Stimulated activated CD8-positive, alpha-beta memory T cell treated with anti-CD3 and anti-CD28 coated beads, Interleukin-7, amount 100 ng/mL, for 4 hours (primary cell): ENCODE results near the gene LIN52.
"Not testable (repeated sequence)": the region's sequence is repeated elsewhere in the genome, so short reads cannot be mapped to it uniquely, and the experiment has no call there.

Experiments used
- DNase-seq, 2 donors: peaks; one replicate each; pipeline ENCODE4 v3.0.0-alpha.2; 2020; ENCODE audit warnings: low read depth in 2 of 2

The LIN52 gene

DNA sequence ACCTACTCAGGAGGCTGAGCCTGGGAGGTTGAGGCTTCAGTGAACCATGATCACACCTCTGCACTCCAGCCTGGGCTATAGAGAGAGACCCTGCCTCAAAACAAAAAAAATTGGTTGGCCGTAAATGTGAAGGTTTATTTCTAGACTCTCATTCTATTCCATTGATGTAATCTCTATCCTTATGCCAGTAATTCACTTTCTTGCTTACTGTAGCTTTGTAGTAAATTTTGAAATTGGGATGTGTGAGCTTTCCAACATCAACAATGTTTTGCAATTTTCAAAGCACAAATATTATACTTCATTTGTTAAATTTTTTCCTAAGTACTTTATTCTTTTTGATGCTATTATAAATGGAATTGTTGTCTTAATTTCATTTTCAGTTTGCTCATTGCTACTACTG is 24.6 kb downstream of the LIN52 start:
- no peak for DNase-seq

DNA sequence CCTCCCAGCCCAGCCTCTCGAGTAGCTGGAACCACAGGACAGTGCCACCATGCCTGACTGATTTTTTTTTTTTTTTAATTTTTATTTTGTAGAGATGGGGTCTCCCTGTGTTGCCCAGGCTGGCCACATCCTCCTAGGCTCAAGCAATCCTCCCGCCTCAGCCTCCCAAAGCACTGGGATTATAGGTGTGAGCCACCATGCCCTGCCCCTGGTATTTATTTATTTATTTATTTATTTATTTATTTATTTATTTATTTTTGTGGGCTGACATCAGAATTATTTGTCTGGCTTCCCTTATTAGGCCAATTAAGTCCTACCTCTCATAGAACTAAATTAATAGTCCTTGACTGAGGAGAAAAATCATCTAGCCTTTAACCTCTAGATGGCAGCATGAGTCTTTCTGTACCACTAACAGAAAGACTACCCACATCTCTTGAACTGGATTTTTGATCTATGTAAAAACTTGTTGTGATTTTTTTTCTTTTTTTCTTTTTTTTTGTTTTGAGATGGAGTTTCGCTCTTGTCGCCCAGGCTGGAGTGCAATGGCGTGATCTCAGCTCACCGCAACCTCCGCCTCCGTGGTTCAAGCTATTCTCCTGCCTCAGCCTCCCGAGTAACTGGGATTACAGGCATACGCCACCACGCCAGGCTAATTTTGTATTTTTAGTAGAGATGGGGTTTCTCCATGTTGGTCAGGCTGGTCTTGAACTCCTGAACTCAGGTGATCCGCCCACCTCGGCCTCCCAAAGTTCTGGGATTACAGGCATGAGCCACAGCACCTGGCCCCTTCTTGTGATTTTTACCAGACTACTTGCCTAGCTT is 26.9 kb downstream of the LIN52 start:
- DNase-seq: not testable (repeated sequence)

DNA sequence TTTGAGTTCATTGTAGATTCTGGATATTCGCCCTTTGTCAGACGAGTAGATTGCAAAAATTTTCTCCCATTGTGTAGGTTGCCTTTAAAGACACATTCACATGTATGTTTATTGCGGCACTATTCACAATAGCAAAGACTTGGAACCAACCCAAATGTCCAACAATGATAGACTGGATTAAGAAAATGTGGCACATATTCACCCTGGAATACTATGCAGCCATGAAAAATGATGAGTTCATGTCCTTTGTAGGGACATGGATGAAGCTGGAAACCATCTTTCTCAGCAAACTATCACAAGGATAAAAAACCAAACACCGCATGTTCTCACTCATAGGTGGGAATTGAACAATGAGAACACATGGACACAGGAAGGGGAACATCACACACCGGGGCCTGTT is 40.7 kb downstream of the LIN52 start:
- DNase-seq: not testable (repeated sequence)

DNA sequence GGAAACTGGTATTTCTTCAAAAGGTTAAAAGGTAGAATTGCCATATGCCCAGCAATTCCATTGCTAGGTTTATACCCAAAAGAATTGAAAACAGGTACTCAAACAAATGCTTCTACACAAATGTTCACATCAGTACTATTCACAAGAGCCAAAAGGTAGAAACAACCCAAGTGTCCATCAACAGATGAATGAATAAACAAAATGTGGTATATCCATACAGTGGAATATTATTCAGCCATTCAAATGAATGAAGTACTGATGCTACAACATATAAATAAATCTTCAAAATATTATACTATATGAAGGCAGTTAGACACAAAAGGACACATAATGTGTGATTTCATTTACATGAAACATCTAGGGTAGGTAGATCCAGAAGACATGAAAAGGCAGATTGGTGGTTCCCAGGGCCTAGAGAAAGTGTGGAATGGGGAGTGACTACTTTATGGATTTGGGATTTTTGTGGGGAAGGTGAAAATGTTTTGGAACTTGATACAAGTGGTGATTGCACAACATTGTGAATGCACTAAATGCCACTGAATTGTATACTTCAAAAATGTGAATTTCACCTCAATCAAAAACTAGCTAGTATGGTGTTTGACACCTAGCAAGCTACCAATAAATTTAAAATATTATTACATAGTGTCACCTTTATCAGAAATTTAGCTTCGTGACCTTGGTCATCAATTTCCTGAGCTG is 41.7 kb downstream of the LIN52 start:
- DNase-seq: no peak

DNA sequence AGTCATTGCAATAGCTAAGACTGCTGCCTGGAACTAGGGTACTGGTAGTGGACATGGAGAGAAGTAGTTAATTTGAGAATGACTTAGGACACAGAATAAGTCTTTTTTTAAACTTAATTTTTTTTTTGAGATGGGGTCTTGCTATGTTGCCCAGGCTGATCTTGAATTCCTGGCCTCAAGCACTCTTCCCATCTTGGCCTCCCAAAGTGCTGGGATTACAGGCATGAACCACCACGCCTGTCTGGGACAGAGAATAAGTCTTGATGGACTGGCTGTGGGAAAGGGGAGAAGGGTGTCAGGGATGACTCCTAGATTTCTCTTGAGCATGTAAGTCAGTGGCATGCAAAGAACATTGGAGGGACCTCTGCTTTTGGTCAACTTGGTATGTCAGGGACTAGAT is 42.9 kb downstream of the LIN52 start:
- no peak for DNase-seq

DNA sequence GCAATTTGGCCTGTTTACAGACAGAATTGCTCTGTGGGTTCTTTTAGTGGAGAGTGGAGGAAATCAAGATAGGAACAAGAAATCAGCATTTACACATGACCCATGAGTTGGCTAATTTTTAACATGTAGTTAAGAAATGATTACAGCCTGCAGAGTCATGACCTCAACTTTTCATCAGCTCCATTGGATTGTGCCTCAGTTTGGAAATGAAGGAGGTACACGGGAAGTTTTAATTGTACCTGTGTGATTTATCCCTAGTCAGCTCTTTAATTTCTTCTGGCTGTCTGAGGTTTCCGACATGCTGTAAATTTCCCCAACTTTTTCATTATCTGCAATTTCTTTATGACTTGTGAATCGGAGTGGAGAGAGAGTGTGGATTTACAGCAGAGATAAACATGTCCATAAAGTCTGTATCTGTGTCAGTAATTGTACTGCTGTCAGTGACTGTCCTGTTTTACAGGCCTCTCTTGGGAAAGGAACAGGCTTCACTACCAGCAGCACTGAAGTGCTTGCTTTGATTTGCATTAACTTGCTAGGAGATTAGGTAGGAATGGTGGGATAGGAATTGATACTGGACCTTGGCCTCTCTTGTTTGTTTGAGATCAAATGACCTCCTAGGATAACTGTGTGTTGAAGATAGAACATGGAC is 49.2 kb downstream of the LIN52 start:
- no peak for DNase-seq

DNA sequence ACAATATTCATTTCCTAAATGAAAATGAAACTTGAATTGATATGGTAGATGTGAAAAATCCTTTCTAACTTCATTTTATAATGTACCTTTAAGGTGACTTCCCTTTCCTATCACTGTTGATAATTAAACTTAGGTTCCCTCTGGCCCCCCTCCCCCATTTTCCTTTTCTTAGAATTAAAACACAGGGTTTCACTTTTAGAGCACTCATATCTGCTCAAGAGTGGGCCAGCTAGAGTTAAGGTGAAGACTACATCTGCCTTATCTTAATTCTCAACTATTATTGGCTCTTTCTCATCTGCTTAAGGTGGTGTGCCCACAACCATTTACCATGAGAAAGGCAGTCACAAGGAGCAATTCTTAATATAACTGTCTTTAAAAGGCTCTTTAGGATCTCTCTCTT is 49.7 kb downstream of the LIN52 start:
- DNase-seq: no peak

DNA sequence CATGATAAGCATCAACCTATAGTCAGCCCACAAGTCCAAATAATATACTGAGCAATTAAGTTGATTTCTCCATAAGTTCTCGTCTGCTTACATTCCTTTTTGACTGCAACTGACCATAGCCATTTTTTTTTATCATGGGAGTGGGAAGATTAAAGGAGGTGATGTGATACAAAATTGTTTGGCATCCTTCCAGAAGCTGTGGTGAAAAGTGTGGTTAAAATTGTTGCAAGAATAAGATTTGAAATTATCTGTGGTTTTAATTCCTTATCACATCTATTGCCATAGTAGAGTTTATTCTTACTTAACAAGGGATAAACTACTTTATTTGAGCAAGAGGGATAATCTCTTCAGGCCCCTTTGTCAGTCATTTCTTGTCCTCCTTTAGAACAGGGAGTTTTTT is 50.7 kb downstream of the LIN52 start:
- DNase-seq: no peak

DNA sequence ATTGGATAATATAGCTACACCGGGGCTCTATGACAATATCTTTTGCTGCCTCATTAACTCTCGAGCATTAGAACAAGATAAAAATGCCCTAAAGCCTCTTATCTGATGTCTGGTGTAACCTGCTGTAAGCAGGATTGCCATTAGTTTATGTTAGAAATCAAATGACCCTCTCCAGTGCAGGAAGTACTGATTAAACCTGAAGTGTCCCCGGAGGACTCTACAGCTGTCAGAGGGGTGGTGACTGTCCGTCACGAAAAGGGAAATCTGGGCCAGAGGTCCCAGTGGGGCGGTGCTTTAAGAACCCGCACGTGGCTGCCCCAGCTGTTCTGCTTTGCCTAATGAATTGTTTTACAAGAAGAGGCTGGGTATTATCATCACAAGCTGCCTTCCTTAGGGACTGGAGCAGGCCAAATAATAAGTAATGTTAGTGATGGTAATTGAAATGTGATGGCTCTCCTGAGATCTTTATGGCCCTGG is 55.7 kb downstream of the LIN52 start:
- DNase-seq: no peak

DNA sequence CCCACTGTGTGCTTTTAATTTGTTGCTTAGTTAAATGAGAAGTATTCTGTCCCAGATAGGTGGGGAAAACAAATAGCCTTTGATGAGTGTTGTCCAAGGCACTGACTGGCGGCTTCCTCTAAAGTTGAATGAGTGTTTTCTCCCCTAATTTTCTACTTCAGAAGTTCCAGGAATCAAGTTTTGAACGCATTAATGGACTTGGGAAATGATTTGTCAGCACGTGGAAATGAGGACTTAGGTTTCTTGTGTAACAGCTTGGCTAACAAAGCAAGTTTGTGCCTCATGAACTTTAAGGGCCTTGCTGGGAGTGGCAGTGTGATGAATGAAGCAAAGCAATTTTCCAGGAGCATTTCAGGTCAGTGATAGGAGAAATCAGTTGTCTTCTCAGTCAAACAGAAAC is 56.9 kb downstream of the LIN52 start:
- DNase-seq: no peak

DNA sequence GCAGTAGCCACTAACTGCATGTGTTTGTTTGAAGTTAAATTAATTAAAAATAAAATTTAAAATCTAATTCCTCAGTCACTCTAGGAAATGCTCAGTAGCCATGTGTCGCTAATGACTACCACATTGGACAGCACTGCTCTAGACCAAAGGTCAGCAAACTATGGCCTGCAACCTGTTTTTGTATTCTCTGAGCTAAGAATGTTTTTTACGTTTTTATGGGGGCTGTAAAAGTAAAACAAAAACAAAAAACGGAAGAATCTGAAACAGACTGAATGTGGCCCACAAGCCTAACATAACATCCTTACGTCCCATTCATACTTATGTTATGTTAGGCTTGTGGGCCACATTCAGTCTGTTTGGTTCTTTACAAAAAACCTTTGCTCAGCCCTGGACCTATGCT is 57.8 kb downstream of the LIN52 start:
- no peak for DNase-seq

DNA sequence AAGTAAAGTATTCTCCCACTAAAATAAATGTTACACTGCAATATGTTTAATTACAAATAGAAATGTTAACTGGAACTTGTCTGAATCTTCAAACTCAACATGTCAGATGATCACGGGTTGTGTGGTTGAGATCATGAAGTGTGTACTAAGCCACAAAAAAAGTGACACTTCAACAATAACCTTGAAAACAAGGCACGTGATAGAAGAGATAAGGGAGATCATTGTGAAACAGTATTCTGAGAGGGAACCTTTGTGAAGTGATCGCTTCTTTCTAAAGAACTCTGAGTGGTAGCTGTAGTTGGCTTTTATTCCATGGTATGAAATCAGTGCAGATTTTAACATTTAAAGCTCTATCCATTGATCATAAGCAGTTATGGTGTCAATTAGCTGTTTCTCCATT is 60.0 kb downstream of the LIN52 start:
- no peak for DNase-seq

DNA sequence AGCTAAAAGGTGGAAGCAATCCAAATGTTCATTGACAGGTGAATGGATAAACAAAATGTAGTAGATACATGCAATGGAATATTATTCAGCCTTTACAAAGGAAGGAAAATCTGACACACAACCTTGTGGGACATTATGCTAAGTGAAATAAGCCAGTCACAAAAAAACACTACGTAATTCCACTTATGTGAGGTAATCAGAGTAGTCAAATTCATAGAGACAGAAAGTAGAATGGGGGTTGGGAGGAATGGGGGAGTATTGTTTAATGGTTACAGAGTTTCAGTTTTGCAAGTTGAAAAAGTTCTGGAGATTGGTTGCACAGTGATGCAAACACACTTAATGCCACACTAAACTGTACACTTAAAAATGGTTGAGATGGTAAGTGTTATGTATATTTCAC is 62.8 kb downstream of the LIN52 start:
- DNase-seq: no peak

DNA sequence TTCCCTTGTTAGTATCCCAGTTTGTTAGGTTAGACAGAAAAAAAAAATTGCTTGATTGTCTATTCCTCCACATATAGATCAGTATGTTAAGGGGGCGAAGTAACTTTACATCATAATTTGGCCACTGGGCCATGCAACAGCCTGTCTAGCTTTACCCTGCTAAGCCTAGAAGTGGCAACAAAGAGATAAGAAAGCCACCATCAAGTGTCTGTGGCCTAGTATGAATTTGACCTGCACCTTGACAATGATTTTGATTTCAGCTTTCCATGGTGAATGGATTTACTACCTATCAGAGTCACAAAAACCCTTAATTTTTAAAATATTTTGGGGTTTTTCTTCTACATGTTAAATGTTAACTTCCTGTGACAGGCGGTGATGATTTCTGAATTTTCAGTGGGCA is 63.9 kb downstream of the LIN52 start:
- no peak for DNase-seq

DNA sequence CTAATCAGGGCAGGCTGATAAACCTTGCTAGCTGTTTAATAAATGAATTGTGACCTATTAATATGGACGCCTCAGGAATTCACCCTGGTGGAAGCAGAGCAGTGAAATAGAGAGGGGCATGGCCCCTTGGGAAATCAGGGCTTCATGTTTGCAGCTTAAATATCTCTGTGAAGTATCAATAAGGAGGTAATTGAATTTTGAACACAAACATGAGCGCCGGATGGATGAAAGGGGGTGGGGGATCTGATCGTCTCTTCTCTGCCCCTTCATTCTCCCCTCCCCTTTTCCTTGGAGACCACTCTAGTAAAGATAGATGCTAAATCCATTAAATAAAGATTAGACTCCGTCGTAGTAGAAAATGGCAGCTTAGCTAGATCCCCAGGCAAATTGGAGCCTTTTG is 70.5 kb downstream of the LIN52 start:
- no peak for DNase-seq

DNA sequence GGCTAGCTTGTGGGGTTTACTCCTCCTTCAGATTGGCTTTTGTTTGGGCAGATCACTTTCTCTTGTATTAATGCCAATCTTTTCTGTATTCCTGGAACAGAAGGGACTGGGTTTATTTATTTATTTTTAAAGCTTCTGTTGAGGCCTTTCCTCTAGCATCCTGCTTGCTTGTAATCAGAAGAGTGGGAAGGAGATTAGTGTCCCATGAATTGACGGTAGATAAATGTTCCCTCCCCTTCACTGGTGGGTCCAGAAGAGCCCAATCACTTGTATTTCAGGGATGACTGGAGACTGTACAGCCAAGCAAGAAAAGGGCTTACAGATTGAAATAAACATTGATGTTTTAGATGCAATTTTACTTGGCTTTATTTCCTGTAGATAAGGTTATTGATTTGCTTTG is 71.0 kb downstream of the LIN52 start:
- no peak for DNase-seq

DNA sequence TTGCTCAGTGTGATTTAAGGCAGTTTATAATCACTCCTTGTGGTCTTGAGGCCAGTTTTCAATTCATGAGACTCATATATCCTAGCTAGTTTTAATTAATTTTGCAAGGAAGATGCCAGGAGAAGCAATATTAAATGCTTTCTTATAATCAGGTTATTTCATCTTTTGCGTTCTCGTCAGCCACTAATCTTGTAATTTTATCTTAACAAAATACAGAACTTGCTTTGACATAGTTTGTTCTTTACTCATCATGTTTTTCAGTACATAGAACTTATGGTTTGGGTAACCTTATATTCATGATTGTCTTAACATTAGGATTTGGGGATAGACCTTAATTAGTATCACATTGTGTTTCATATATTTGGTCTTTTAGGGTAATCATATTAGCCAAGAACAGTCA is 76.0 kb downstream of the LIN52 start:
- no peak for DNase-seq

DNA sequence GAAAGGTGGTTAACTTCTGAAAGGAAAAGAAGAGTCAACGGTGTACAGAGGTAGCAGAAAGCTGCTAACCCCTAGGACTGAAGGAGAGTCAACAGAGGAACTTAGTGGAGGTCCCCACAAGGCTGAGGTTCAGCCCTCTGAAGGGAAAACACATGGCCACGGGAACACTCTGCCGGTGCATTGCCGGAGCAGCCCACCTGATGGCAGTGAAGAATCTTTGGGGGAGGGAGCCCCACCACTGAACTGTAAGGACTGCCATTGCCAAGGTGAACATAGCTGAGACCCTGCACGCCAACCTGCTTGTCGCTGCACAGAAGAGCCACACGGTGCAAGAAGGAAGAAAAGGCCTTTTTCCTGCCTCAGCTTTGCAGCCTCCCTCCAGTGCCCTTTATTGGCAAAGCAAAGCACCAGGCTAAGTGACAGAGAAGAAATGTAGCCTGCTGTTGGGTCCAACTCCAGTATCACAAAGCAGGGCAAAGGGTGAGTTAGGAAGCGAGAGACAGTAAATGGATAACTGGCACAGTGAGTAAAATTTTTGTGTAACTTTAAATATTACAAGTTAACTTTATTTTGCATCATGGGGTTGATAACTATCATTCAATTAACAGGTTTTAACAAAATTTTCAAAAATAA is 76.9 kb downstream of the LIN52 start:
- DNase-seq: no peak

DNA sequence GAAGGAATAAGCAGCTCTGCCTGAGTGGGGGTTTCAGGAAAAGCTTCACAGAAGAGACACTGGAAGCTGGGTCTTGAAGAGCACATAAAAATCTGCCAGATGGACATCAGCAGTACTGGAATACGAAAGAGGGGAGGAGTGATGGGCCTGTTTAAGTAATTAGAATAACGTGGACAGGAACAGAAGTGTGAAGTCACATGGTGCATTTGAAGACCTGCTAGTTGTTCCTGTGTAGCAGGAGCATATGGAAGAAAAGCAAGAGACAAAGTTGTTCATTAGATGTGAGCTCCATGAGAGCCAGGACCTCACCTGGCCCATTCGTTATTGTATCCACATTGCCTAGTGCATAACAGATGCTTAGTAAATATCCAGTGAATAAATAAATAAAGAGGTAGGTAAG is 85.2 kb downstream of the LIN52 start:
- DNase-seq: no peak

DNA sequence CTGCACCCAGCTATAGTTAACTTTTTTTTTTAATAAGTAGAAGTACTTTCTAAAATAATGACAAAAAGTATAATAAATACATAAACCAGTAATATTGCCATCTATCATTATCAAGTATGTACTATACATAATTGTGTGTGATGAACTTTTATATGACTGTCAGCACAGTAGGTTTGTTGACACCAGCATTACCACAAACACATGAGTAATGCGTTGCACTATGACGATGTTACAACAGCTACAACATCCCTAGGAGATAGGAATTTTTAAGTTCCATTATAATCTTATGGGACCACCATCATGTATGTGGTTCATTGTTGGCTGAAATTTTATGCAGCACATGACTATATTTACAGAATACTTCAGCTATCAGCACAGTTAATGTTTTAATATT is 91.6 kb downstream of the LIN52 start:
- DNase-seq: no peak

DNA sequence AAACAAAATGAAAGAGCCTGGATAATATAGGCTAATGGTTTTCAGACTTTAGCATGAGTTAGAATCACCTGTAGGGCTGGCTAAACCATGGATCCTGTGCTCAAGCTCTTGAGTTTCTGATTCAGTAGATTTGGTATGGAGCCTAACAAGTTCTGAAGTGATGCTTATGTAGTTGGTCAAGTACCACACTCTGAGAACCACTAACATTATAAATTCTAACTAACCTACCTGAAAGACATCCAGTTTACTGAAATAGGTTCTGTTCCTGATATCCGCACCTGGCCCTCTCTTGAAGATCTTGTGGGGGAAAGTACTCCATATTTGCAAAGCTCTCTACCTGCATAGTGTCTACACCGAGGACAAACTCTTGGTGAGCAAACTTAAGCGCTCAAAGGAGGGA is 95.1 kb downstream of the LIN52 start:
- DNase-seq: no peak

DNA sequence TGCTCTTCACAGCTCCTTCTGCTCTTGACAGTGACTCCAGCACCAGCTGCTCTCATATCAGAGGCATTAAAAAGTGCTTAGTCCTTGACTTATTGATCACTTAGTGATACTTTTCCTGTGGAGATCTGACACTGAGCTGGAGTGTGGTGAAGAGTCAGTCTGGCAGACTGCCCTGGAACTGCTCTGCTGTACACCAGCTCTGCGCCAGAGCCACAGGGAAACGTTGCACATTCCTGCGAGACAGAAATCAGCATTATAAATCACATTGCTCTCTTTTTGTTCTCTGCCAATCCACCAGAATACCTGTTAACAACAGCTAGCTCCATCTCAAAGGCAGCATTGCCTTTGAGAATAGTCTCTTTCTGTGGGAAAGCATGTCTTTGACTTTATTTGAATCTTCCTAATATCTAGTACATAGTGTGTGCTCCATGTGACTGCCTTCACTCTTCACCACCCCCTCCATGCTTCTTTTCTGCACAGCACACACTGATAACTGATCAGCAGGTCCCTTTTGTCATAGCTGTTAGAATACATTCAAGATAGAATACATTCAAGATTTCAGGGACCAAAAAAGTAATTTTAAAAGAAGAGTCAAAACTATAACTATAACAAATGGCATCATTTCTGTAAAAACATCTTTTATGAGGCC is 106.3 kb downstream of the LIN52 start:
- DNase-seq: no peak
